PFSK-1 (cell line): ENCODE data around the gene CELA2B.

Experiments used
- FOXP2 ChIP-seq: optimal IDR thresholded peaks from 2 replicates; pipeline ENCODE3; 2011; ENCODE audit warnings: borderline replicate concordance, control low read depth, inconsistent platforms; ENCODE audit not compliant: insufficient read depth; ENCODE audit errors: extremely low read length, extremely low read depth
- POLR2AphosphoS5 ChIP-seq: IDR thresholded peaks from 2 replicates; pipeline ENCODE4 v1.6.1; 2012; ENCODE audit warnings: low read depth, mild to moderate bottlenecking, control low read depth, low read length, moderate library complexity
- SIN3A ChIP-seq: IDR thresholded peaks from 2 replicates; pipeline ENCODE4 v1.6.1; 2012; ENCODE audit warnings: mild to moderate bottlenecking, low read length, moderate library complexity, borderline replicate concordance; ENCODE audit not compliant: insufficient read depth
- TAF1 ChIP-seq: IDR thresholded peaks from 2 replicates; pipeline ENCODE4 v1.6.1; 2012; ENCODE audit warnings: low read length, control low read depth, borderline replicate concordance; ENCODE audit not compliant: insufficient read depth
- TF ChIP-seq, protein P1 (sequence below), 2 experiments: IDR thresholded peaks; 2 replicates each; pipeline versions ENCODE4 v1.6.1 to v1.8.0; 2011 to 2012; ENCODE audit warnings: low read depth in 2 of 2, low read length in 2 of 2, control low read depth in 1 of 2, inconsistent platforms in 1 of 2, mild to moderate bottlenecking in 1 of 2, moderate library complexity in 1 of 2; ENCODE audit not compliant: insufficient read depth in 1 of 2

CELA2B gene

DNA sequence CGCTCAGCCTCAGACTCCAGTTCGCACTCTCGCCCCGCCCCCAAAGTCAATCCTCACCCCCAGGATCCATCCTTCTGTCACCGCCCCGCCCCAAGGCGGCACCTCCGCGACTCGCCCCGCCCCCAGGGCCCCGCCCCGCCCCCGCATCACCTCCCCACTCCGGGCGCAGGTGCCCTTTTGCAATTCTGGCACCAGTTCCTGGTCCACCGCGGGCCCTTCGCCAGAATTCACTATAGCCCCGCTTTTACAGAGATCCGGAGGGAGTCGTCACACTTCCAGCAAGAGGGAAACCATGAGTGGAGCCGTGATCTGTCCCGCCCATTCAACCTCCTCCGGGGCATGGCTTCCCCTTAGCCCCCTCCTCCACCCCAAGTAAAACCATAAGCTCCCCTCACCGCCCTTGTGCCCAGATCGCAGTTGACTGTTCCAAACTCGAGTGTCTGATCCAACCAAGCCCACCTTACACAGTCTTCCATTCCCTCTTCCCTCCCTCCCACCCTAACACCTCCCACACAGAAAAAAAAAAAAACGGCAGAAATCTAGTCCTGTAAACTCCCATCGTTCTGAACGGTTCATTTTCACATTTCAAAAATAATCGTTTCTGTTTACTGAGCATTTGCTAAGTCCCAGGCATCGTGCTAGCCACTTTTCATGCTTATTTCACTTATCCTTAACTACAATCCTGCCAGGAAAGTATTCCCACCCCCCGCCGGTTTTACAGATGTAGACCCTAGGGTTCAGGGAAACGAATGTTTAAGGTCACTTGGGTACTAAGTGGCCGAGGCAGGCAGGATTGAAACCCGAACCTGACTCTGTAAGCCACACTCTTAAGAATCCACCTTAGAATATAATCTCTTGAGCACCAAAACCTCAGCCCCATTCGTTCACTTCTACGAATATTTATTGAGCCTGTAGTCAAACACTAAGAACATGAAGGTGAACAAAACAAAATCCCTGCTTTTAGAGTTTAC lies 49.4 kb downstream of the CELA2B start:
- no peak for TF ChIP-seq POLR2AphosphoS5
- TF ChIP-seq TAF1: no peak
- TF ChIP-seq FOXP2: peak; percentile 2
- TF ChIP-seq, protein P1, sequence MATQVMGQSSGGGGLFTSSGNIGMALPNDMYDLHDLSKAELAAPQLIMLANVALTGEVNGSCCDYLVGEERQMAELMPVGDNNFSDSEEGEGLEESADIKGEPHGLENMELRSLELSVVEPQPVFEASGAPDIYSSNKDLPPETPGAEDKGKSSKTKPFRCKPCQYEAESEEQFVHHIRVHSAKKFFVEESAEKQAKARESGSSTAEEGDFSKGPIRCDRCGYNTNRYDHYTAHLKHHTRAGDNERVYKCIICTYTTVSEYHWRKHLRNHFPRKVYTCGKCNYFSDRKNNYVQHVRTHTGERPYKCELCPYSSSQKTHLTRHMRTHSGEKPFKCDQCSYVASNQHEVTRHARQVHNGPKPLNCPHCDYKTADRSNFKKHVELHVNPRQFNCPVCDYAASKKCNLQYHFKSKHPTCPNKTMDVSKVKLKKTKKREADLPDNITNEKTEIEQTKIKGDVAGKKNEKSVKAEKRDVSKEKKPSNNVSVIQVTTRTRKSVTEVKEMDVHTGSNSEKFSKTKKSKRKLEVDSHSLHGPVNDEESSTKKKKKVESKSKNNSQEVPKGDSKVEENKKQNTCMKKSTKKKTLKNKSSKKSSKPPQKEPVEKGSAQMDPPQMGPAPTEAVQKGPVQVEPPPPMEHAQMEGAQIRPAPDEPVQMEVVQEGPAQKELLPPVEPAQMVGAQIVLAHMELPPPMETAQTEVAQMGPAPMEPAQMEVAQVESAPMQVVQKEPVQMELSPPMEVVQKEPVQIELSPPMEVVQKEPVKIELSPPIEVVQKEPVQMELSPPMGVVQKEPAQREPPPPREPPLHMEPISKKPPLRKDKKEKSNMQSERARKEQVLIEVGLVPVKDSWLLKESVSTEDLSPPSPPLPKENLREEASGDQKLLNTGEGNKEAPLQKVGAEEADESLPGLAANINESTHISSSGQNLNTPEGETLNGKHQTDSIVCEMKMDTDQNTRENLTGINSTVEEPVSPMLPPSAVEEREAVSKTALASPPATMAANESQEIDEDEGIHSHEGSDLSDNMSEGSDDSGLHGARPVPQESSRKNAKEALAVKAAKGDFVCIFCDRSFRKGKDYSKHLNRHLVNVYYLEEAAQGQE (IDR thresholded peaks at IDR 0.05; ENCODE audit: insufficient read depth in 1 of 2, low read depth in 2 of 2, low read length in 2 of 2): no peak
- no peak for TF ChIP-seq SIN3A

DNA sequence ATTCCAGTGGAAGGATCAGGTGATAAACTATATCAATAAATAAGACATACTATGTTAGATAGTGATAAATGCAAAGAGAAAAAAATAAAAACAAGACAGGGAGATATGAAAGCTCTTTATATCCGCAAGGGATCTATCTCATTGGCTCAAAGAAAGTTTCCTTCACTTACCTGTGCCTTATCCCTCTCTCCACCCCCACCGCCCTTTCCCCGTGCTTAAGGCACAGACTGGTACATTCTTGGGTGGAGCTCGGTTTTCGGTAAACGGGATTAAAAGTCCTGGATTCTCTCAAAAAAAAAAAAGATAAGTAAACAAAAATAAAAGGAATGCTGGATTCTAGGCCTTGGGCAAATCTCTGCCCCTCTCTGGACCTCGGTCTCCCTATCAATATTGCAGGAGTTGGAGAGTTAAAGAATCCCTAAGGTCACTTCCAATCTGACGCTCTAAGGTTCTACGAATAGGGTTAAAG lies 50.2 kb downstream of the CELA2B start:
- TF ChIP-seq SIN3A (no peak), FOXP2 (no peak), TAF1 (no peak), POLR2AphosphoS5 (no peak)
- TF ChIP-seq, protein P1 (IDR thresholded peaks at IDR 0.05; ENCODE audit: insufficient read depth in 1 of 2, low read depth in 2 of 2, low read length in 2 of 2): no peak

- TF ChIP-seq TAF1: no peak
- TF ChIP-seq, protein P1 (IDR thresholded peaks at IDR 0.05; ENCODE audit: insufficient read depth in 1 of 2, low read depth in 2 of 2, low read length in 2 of 2): 0 out of 4 replicates have a peak, but pooled peaks of 1 of the 2 experiments have one; percentile 32
- TF ChIP-seq SIN3A: peak; percentile 70; the same call in 1 of the 2 replicates
- peak; percentile 85 for TF ChIP-seq POLR2AphosphoS5
- peak; percentile 44 for TF ChIP-seq FOXP2
Measured at GRCh38 chr1:15526490-15527339, 50.8 kb downstream of the CELA2B start, which contains the start of gene DNAJC16. DNAJC16 (plus strand) TSS chr1:15526848; CDS start chr1:15529106, 2,258 bp downstream.

- TF ChIP-seq TAF1 (no peak), POLR2AphosphoS5 (no peak), SIN3A (no peak), FOXP2 (no peak)
- TF ChIP-seq, protein P1 (IDR thresholded peaks at IDR 0.05; ENCODE audit: insufficient read depth in 1 of 2, low read depth in 2 of 2, low read length in 2 of 2): no peak
Measured at GRCh38 chr1:15531003-15531402, 55.1 kb downstream of the CELA2B start.
